IPS DF 4.7 (cell line): ENCODE measurements around the gene ALOX12.
"Not testable (repeated sequence)": the region's sequence is repeated elsewhere in the genome, so short reads cannot be mapped to it uniquely, and the experiment has no call there.

ENCODE experiments used
- DNase-seq: peaks from one replicate; pipeline ENCODE4 v3.0.0-alpha.2; 2013; ENCODE audit warnings: low spot score; ENCODE audit errors: extremely low read depth

The ALOX12 gene, protein sequence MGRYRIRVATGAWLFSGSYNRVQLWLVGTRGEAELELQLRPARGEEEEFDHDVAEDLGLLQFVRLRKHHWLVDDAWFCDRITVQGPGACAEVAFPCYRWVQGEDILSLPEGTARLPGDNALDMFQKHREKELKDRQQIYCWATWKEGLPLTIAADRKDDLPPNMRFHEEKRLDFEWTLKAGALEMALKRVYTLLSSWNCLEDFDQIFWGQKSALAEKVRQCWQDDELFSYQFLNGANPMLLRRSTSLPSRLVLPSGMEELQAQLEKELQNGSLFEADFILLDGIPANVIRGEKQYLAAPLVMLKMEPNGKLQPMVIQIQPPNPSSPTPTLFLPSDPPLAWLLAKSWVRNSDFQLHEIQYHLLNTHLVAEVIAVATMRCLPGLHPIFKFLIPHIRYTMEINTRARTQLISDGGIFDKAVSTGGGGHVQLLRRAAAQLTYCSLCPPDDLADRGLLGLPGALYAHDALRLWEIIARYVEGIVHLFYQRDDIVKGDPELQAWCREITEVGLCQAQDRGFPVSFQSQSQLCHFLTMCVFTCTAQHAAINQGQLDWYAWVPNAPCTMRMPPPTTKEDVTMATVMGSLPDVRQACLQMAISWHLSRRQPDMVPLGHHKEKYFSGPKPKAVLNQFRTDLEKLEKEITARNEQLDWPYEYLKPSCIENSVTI

GRCh38 chr17:6995500-6996255 lies at the start of gene ALOX12:
Gene ALOX12 (plus strand): TSS chr17:6996049. CDS start chr17:6996118, 69 bp downstream.
- no peak for DNase-seq

DNA sequence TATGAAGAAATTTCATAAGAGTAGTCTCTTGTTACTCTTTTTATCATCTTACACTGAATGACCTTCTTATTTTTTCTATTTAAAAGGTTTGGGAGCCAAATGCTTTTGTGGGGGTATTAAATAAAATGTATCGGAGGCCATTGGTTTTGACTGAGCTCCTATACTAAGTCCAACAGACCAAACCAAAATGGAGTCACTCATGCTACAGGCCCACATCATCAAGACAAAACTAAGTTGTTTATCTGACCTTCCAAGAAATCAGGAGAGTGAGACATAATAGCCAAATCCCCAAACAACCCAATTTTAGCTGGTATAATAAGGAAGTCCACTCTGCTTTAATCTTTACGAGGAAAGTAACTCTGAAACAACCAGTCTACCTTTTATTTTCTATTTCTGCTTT lies 48.1 kb upstream of the ALOX12 start:
- no peak for DNase-seq

- no peak for DNase-seq
These were observed 47.3 kb upstream of the ALOX12 start for GRCh38 chr17:6948562-6948961.

GRCh38 chr17:6948976-6949375 lies 46.9 kb upstream of the ALOX12 start:
- no peak for DNase-seq

GRCh38 chr17:6950938-6951337 lies 44.9 kb upstream of the ALOX12 start:
- DNase-seq = not testable (repeated sequence)

- no peak for DNase-seq
These were observed 42.2 kb upstream of the ALOX12 start for GRCh38 chr17:6953689-6954088.

DNA sequence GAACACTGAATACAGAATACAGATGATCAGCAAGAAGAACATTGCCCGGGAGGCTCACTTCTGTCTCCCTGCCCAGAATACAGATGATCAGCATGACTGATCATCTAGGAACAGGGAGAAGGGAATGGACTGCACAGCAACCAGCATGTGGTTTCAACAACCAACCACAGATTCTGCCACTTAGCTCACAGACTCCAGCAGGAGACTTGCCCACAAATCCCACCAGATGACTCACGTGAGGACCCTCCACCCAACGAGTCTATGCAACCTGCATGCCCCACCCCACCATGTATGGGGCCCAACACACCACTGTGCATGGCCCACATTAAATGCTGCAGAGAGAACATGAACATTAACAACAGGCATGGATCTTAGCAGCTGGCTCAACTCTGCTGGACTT lies 36.1 kb upstream of the ALOX12 start:
- no peak for DNase-seq

GRCh38 chr17:6969323-6969726 lies 26.5 kb upstream of the ALOX12 start:
- no peak for DNase-seq

GRCh38 chr17:6970992-6971391 lies 24.9 kb upstream of the ALOX12 start:
- no peak for DNase-seq

GRCh38 chr17:6979440-6979839 lies 16.4 kb upstream of the ALOX12 start:
- DNase-seq = not testable (repeated sequence)

DNA sequence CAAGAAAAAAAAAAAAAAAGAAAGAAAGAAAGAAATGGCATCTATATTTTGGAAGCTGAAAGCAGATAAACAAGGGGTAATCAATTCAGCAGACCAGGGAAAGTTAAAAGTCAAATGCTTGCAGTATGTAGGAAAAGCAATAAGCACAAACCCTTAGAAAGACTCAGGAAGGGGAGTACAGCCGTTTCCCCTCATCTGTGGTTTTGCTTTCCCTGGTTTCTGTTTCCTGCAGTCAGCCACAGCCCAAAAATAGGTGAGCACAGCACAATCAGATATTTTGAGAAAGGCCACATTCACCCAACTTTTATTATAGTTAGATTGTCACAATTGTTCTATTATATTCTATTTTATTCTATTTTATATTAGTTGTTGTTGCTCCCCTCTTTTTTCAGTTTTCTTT lies 14.4 kb upstream of the ALOX12 start:
- no peak for DNase-seq

DNA sequence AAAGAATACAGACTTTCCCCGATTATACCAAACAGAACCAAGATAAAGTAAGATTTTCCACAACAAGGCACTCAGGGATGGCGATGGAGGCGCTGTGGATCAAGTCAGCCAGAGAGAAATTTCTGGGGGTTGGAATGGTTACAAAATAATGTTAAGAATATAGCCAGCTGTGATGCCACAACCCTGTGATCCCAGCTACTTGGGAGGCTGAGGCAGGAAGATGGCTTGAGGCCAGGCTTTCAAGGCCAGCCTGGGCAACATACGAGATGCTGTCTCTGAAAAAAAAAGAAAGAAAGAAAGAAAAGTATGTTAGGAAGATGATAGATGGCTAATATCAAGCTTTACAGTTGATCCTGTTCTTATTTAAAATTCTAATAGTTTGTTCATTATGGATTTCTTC lies 10.6 kb upstream of the ALOX12 start:
- DNase-seq = no peak

- no peak for DNase-seq
These were observed 9.2 kb upstream of the ALOX12 start for GRCh38 chr17:6986676-6987075.

- DNase-seq = no peak
These were observed 6.1 kb upstream of the ALOX12 start for GRCh38 chr17:6989779-6990178.

- DNase-seq = not testable (repeated sequence)
These were observed 2.2 kb upstream of the ALOX12 start for GRCh38 chr17:6993613-6994056.

GRCh38 chr17:6994118-6994598 lies 1.7 kb upstream of the ALOX12 start:
- DNase-seq = no peak

DNA sequence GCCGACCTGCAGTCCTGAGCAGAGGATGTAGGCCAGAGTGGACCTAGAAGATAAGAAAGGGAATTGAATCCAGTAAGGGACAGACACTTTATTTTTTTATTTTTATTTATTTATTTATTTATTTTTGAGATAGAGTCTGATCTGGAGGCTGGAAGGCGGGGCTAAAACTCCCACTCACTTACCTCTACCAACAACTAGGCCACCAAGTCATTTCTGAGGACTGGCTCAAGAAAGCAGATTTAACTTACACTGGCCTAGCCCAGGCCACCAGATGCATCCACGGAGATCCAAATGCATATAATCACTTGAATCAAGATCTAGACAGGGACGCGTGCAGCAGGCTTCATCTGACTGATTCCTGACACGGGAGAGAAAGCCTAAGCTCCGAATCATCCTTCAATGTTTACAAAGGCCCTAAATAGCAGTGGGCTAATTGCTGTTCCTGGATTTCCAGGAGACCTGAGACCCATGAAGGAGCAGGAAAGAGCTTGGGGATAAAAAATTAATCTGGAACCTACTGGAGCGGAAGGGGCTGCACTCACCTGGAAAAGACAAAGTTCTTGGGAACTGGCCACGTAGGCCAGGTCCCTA lies 1.1 kb upstream of the ALOX12 start:
- DNase-seq = no peak

DNA sequence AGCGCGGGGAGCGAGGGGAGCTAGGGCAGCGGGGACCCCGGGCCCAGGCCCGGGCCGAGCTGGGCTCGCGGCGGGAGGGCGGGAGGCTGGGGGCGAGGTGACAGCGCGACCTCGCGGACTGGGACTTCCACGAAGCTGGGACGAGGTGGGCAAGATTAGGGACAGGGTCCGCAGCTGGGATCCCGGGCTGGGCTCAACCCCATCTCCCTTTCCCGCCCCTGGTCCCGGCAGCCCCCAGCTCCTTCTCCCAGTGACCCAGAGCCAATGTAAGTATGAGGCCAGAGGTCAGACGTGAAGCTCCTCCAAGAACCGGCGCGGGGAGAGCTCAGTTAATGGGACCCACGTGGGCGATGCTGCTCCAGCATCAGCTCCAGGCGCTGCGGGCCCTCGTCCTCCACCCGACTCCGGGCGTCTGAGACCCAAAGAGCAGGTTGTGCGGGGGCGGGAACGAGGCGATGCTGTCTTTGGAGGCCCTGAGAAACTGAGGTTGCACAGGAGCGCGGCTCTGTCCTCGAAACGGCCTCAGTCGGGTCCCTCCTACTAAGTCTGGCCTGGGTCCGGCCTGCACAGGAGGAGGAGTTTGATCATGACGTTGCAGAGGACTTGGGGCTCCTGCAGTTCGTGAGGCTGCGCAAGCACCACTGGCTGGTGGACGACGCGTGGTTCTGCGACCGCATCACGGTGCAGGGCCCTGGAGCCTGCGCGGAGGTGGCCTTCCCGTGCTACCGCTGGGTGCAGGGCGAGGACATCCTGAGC lies 585 bp downstream of the ALOX12 start:
- DNase-seq = no peak

DNA sequence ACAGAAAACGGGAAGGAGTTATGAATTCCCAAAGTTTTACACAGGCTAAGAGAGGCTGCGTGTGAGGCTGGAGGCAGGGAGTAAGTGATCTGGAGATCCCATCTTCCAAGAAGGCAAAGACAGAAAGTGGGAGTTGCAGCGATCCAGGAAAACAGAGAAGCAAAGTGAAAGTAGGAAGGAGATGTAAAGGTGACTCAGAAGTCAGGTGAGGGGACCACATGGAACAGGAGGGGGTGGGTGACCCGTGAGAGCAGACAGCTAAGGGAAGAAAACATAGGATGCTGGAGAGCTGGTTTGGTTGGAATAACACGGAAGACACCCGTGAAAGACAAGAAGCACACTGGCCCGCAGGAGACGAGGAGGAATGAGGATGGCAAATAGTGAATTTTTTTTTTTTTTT lies 1.3 kb downstream of the ALOX12 start:
- DNase-seq = no peak

DNA sequence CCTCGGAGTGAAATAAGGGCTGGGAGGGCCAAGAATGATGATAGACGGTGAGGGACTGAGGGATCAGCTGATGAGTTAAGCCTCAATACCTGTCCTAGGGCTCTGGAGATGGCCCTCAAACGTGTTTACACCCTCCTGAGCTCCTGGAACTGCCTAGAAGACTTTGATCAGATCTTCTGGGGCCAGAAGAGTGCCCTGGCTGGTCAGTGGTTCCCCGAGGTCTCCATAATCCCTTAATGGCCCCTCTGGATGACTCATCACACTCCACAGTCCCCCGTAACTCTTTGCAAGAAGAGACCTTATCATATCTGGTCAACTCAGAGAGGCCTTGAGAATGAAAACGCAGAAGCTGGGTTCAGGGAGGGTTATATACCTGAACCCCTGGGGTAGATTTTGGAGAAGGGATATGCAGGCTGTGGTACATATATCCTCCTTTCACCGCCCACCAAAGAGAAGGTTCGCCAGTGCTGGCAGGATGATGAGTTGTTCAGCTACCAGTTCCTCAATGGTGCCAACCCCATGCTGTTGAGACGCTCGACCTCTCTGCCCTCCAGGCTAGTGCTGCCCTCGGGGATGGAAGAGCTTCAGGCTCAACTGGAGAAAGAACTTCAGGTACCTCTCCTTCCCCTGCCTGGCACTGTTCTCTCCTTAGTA lies 3.1 kb downstream of the ALOX12 start:
- DNase-seq = no peak
